Gastroesophageal sphincter (tissue), 4 donors: Measurements from ENCODE around the gene ITGB1BP1. TPM values are rescaled to one million over a fixed set of nuclear protein-coding genes. Genes with fewer than 3 reads are reported as not detected.

Experiments
- ATAC-seq: fragments of 150-250 bp; one replicate; pipeline ENCODE4 v1.9.1; 2016; ENCODE audit warnings: mild to moderate bottlenecking, moderate library complexity
- H3K27ac ChIP-seq, 4 donors: fragments of 200-600 bp; sonication (generic) in 3 of 4; 1 replicate in 3 of 4; 2 replicates in 1 of 4; pipeline ENCODE4 v1.5.1; 2016 to 2019
- H3K27me3 ChIP-seq: fragments of 200-600 bp; sonication (generic); one replicate; pipeline ENCODE4 v1.5.1; 2019
- H3K36me3 ChIP-seq, 2 donors: fragments of 200-600 bp; sonication (generic); one replicate each; pipeline ENCODE4 v1.5.1; 2019; ENCODE audit warnings: control low read depth in 1 of 2
- H3K4me1 ChIP-seq, 3 donors: fragments of 200-600 bp; sonication (generic); 1 replicate in 2 of 3; 2 replicates in 1 of 3; pipeline ENCODE4 v1.5.1; 2016 to 2019; ENCODE audit warnings: control low read depth in 2 of 3
- H3K4me3 ChIP-seq, 2 donors: fragments of 200-600 bp; sonication (generic); one replicate each; pipeline ENCODE4 v1.5.1; 2019; ENCODE audit warnings: mild to moderate bottlenecking in 1 of 2, moderate library complexity in 1 of 2
- H3K9me3 ChIP-seq, 3 donors: fragments of 200-600 bp; sonication (generic); one replicate each; pipeline ENCODE4 v1.5.1; 2017 to 2019; ENCODE audit warnings: control low read depth in 2 of 3
- EP300 ChIP-seq: sonication (generic); formaldehyde crosslinking; IDR thresholded peaks from one replicate; pipeline ENCODE4 v1.6.1; 2017; ENCODE audit warnings: antibody characterized with exemption, mild to moderate bottlenecking
- POLR2A ChIP-seq, 2 donors: fragments of 450-650 bp; IDR thresholded peaks; one replicate each; pipeline ENCODE4 v1.6.1; 2017; ENCODE audit warnings: antibody characterized with exemption in 2 of 2, mild to moderate bottlenecking in 2 of 2, moderate library complexity in 1 of 2
- POLR2AphosphoS5 ChIP-seq: sonication (generic); formaldehyde crosslinking; IDR thresholded peaks from one replicate; pipeline ENCODE4 v1.6.1; 2017; ENCODE audit warnings: antibody characterized with exemption
- WGBS, 2 donors: methylation state at CpG; one replicate each; pipeline ENCODE4 v1.1.5; 2018; ENCODE audit warnings: low coverage in 1 of 2; 5-methylcytosine and 5-hydroxymethylcytosine counted together
- total RNA-seq, 4 donors: library from RNA; depleted of rRNA; stranded (reverse); fragments of >200 nt; gene quantifications; one replicate each; pipeline ENCODE4 v1.1.0, GENCODE V29; 2016
- TF ChIP-seq, protein P1 (sequence below), 4 experiments: fragments of 200-600 bp in 2 of 4; fragments of 450-650 bp in 2 of 4; sonication (generic) in 1 of 4; IDR thresholded peaks; one replicate each; pipeline ENCODE4 v1.5.1; 2017 to 2019; ENCODE audit warnings: antibody characterized with exemption in 4 of 4, mild to moderate bottlenecking in 2 of 4, moderate library complexity in 2 of 4

The ITGB1BP1 gene
- total RNA-seq, 4 donors from 2014 or later: 52.8 to 80.4 (median 69.6) TPM

DNA sequence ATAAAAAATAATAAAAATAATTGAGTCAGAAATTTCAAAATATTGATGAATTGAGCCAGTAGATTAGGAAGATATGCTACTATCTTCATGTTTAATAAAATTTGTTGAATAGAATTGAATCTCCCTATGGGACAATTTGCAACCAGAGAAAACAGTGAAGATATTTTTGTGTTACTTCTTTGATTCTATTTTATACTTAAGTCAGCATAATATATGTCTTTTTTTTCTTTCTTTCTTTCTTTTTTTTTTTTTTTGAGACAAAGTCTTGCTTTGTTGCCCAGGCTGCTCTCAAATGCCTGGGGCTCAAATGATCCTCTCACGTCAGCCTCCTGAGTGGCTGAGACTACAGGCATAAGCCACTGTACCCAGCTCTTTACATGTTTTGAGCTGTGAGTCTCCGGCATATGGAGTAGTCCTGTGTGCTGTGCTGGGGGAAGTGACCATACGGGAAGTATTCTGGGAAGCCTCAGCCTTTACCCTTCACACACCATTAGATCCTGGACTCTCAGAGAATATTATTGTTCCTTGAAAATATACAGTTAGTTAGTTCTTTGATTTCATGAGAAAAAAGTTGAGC lies 37.2 kb upstream of the ITGB1BP1 start:
- 67 to 100% methylated on average over 1 to 2 of the region's 3 CpGs for WGBS, 2 donors

DNA sequence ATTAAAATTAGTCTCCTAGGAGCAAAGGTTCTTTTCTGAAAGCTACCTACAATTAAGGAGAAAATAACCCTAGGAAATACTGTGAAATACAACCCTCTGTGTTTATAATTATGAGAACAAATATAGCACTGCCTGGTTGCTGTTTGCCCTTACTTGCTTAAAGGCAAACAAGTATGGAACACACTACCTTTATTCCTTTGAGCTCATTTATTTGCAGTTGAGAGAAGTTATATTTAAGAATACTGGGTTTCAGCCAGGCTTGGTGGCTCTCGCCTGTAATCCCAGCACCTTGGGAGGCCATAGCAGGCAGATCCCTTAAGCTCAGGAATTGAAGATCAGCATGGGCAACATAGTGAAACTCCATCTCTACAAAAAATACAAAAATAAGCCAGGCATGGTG lies 27.9 kb upstream of the ITGB1BP1 start:
- Histone ChIP-seq H3K27me3 (no peaks in the 10 kb centered on the region), H3K27ac (no peak overlapping the region), H3K9me3 (no peaks in the 10 kb centered on the region), H3K4me3 (no peak overlapping the region), H3K36me3 (peaks cover 3 to 100% of the 10 kb centered on the region in 2 donors), H3K4me1 (no peaks in the 10 kb centered on the region)
- WGBS, 2 donors: 80 to 86% methylated on average over 1 of the region's 1 CpG
- TF ChIP-seq, protein P1, sequence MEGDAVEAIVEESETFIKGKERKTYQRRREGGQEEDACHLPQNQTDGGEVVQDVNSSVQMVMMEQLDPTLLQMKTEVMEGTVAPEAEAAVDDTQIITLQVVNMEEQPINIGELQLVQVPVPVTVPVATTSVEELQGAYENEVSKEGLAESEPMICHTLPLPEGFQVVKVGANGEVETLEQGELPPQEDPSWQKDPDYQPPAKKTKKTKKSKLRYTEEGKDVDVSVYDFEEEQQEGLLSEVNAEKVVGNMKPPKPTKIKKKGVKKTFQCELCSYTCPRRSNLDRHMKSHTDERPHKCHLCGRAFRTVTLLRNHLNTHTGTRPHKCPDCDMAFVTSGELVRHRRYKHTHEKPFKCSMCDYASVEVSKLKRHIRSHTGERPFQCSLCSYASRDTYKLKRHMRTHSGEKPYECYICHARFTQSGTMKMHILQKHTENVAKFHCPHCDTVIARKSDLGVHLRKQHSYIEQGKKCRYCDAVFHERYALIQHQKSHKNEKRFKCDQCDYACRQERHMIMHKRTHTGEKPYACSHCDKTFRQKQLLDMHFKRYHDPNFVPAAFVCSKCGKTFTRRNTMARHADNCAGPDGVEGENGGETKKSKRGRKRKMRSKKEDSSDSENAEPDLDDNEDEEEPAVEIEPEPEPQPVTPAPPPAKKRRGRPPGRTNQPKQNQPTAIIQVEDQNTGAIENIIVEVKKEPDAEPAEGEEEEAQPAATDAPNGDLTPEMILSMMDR (IDR thresholded peaks at IDR 0.05): no peak
- TF ChIP-seq EP300 (no peak), POLR2A (IDR thresholded peaks at IDR 0.05) (no peak), POLR2AphosphoS5 (no peak)
- ATAC-seq: no peak

More for the DNA sequence above, 37.2 kb upstream of the ITGB1BP1 start:
- Histone ChIP-seq H3K9me3 (no peaks in the 10 kb centered on the region), H3K4me1 (peaks cover 0 to 14% (median 0%) of the 10 kb centered on the region in 3 donors), H3K27ac (no peak overlapping the region), H3K36me3 (peaks cover 0 to 61% of the 10 kb centered on the region in 2 donors), H3K27me3 (no peaks in the 10 kb centered on the region), H3K4me3 (no peak overlapping the region)
- ATAC-seq: no peak
- no peak for TF ChIP-seq EP300
- TF ChIP-seq POLR2A (IDR thresholded peaks at IDR 0.05): no peak
- TF ChIP-seq POLR2AphosphoS5: no peak
- TF ChIP-seq, protein P1 (IDR thresholded peaks at IDR 0.05): no peak

DNA sequence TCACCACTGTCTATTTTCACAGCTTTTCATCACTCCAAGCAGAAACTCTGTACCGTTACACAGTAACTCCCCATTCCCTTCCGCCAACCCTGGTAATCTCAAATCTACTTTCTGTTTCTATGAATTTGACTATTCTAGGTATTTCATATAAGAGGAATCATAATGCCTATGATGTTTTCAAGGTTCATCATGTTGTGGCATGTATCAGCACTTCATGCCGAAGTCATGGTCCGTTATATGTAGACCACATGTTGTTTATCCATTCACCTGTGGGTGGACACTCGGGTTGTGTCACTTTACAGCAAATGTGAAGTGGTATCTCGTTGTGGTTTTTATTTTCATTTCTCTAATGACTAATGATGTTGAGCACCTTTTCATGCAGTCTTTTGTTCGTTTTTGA lies 21.8 kb upstream of the ITGB1BP1 start:
- peaks cover 0 to 100% of the 10 kb centered on the region in 2 donors for H3K36me3 ChIP-seq
- no peak overlapping the region for H3K4me3 ChIP-seq
- no peaks in the 10 kb centered on the region for H3K9me3 ChIP-seq
- WGBS, 2 donors: 79 to 85% methylated on average over 7 of the region's 7 CpGs
- H3K4me1 ChIP-seq: no peaks in the 10 kb centered on the region
- TF ChIP-seq, protein P1 (IDR thresholded peaks at IDR 0.05): no peak
- no peak for TF ChIP-seq POLR2AphosphoS5
- no peak for TF ChIP-seq POLR2A (IDR thresholded peaks at IDR 0.05)
- TF ChIP-seq EP300: no peak
- no peak for ATAC-seq
- H3K27me3 ChIP-seq: no peaks in the 10 kb centered on the region
- no peak overlapping the region for H3K27ac ChIP-seq

DNA sequence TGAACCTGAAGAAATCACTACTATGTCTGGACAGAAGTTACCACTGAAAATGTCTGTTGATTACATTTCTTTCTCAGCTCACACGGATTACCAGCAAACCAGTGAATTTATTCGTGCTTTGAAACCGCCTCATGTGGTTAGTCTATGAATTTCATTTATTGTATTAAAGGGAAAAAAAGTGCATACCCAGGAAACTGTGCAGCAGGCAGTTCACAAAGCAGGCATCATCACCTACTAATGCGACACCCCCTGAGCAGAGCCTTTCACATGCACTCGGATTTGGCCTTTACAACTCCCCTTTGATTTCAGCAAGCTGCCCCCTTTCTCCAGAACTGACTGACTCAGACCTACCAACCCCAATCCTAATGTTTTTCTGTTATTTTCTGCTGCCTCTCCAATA lies 20.2 kb upstream of the ITGB1BP1 start:
- Histone ChIP-seq H3K27me3 (no peaks in the 10 kb centered on the region), H3K4me1 (no peaks in the 10 kb centered on the region), H3K36me3 (peaks cover 0 to 100% of the 10 kb centered on the region in 2 donors), H3K27ac (no peak overlapping the region), H3K9me3 (no peaks in the 10 kb centered on the region), H3K4me3 (no peak overlapping the region)
- TF ChIP-seq, protein P1 (IDR thresholded peaks at IDR 0.05): no peak
- no peak for TF ChIP-seq POLR2AphosphoS5
- no peak for TF ChIP-seq POLR2A (IDR thresholded peaks at IDR 0.05)
- TF ChIP-seq EP300: no peak
- ATAC-seq: no peak
- WGBS, 2 donors: 90 to 94% methylated on average over 5 of the region's 5 CpGs

DNA sequence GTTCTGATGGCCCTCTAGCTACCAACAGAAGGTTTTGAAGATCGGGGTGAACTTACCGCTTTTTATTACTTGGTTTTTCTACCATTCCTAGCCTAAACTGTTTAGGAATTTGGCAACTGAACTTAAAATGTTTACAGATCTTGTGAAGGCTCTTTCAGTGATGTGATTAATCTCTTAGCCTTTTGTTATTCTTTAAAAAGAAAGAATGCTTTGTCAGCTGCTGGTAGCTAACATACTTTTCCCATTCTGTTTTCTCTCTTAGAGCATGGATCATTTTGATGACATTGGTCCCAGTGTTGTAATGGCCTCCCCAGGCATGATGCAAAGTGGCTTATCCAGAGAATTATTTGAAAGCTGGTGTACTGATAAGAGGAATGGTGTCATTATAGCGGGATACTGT lies 18.2 kb upstream of the ITGB1BP1 start:
- no peak overlapping the region for H3K27ac ChIP-seq
- ATAC-seq: no peak
- no peak overlapping the region for H3K4me3 ChIP-seq
- no peaks in the 10 kb centered on the region for H3K4me1 ChIP-seq
- 21 to 24% methylated on average over 3 of the region's 3 CpGs for WGBS, 2 donors
- no peak for TF ChIP-seq EP300
- TF ChIP-seq, protein P1 (IDR thresholded peaks at IDR 0.05): no peak
- peaks cover 0 to 100% of the 10 kb centered on the region in 2 donors for H3K36me3 ChIP-seq
- H3K9me3 ChIP-seq: no peaks in the 10 kb centered on the region
- H3K27me3 ChIP-seq: no peaks in the 10 kb centered on the region
